B cell (primary cell): Measurements from ENCODE around the gene RAI14.

Experiments
- EZH2 ChIP-seq: IDR thresholded peaks from 2 replicates; pipeline ENCODE4 v1.6.1; 2012; ENCODE audit warnings: borderline replicate concordance, low read depth, mild to moderate bottlenecking, moderate library complexity, low read length; ENCODE audit not compliant: insufficient read depth, poor library complexity, severe bottlenecking
- TF ChIP-seq, protein P1 (sequence below): fragments of 200-600 bp; IDR thresholded peaks from one replicate; pipeline ENCODE4 v1.8.0; 2022; ENCODE audit warnings: antibody characterized with exemption, mild to moderate bottlenecking

DNA sequence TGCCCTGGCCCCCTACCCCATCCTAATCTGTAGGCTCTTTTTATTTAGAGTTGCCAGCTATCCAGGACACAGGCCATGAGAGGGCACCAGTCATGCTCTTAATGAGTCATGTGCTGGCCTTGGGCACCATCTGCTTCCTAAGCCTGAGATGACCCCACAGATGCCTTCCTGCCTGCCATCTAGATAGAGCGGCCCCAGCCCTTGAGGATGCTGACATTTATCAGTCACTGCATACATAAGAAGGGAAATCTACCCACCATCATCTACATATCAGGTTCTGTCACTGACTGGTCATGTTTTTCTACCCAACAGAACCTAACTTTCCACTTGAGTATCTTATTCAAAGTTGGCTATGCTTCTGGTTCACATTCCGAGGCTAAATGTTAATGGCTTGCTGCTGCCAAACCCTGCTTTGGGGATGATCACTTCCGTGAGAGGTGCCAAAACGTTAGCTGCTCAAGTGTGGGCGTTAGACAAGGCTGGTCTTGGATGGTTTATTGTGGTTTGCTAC is 132.9 kb downstream of the RAI14 start:
- no peak for TF ChIP-seq EZH2
- TF ChIP-seq, protein P1, sequence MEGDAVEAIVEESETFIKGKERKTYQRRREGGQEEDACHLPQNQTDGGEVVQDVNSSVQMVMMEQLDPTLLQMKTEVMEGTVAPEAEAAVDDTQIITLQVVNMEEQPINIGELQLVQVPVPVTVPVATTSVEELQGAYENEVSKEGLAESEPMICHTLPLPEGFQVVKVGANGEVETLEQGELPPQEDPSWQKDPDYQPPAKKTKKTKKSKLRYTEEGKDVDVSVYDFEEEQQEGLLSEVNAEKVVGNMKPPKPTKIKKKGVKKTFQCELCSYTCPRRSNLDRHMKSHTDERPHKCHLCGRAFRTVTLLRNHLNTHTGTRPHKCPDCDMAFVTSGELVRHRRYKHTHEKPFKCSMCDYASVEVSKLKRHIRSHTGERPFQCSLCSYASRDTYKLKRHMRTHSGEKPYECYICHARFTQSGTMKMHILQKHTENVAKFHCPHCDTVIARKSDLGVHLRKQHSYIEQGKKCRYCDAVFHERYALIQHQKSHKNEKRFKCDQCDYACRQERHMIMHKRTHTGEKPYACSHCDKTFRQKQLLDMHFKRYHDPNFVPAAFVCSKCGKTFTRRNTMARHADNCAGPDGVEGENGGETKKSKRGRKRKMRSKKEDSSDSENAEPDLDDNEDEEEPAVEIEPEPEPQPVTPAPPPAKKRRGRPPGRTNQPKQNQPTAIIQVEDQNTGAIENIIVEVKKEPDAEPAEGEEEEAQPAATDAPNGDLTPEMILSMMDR, result no peak
